Common myeloid progenitor, CD34-positive (primary cell): ENCODE results near the gene GATA5.

ENCODE experiments used
- CTCF ChIA-PET: fragments of 350-600 bp; sonication (Branson Sonifier 250); formaldehyde crosslinking; loops from one replicate; lab custom pipeline; 2021; ENCODE audit warnings: antibody characterized with exemption; lab: Charles Lee
- POLR2A ChIA-PET: fragments of 350-600 bp; sonication (Branson Sonifier 250); formaldehyde crosslinking; loops from one replicate; lab custom pipeline; 2021; ENCODE audit warnings: antibody characterized with exemption; lab: Charles Lee
- DNase-seq, 3 donors: peaks; one replicate each; pipeline versions ENCODE4 v3.0.0 to v3.0.0-alpha.2; 2013
- H3K27ac ChIP-seq, 2 experiments: 1 replicate in 1 of 2; 2 replicates in 1 of 2; pipeline ENCODE4 v1.7.0; 2013; ENCODE audit warnings: inconsistent platforms in 2 of 2, low read length in 2 of 2, mild to moderate bottlenecking in 2 of 2, low read depth in 1 of 2, moderate library complexity in 1 of 2; ENCODE audit not compliant: severe bottlenecking in 2 of 2, insufficient read depth in 1 of 2, poor library complexity in 1 of 2
- H3K27me3 ChIP-seq, 5 experiments: replicated peaks in 2 of 5; 1 replicate in 3 of 5; 2 replicates in 2 of 5; pipeline versions ENCODE4 v1.6.1 to v1.7.0; 2013; ENCODE audit warnings: low read length in 4 of 5, mild to moderate bottlenecking in 2 of 5, moderate library complexity in 2 of 5, inconsistent platforms in 1 of 5; ENCODE audit not compliant: insufficient read depth in 5 of 5, control insufficient read depth in 4 of 5
- H3K36me3 ChIP-seq, 4 experiments: 1 replicate in 2 of 4; 2 replicates in 2 of 4; pipeline versions ENCODE4 v1.6.1 to v1.7.0; 2013; ENCODE audit warnings: low read length in 3 of 4, control low read depth in 1 of 4, mild to moderate bottlenecking in 1 of 4; ENCODE audit not compliant: control insufficient read depth in 4 of 4, insufficient read depth in 4 of 4
- H3K4me1 ChIP-seq, 4 experiments: 1 replicate in 3 of 4; 2 replicates in 1 of 4; pipeline versions ENCODE4 v1.6.1 to v1.7.1; 2013; ENCODE audit warnings: low read length in 3 of 4, mild to moderate bottlenecking in 3 of 4, control low read depth in 1 of 4, inconsistent platforms in 1 of 4, moderate library complexity in 1 of 4; ENCODE audit not compliant: control insufficient read depth in 4 of 4, insufficient read depth in 4 of 4; ENCODE audit errors: control extremely low read depth in 1 of 4
- H3K4me3 ChIP-seq, 7 experiments: 1 replicate in 4 of 7; 2 replicates in 3 of 7; pipeline versions ENCODE4 v1.5.1 to v1.7.0; 2013; ENCODE audit warnings: mild to moderate bottlenecking in 7 of 7, low read length in 6 of 7, moderate library complexity in 6 of 7, inconsistent platforms in 2 of 7, low read depth in 2 of 7, control low read depth in 1 of 7; ENCODE audit not compliant: insufficient read depth in 4 of 7, control insufficient read depth in 1 of 7; ENCODE audit errors: extremely low read depth in 1 of 7
- H3K9me3 ChIP-seq, 5 experiments: 1 replicate in 4 of 5; 2 replicates in 1 of 5; pipeline versions ENCODE4 v1.6.1 to v1.7.1; 2013; ENCODE audit warnings: low read length in 4 of 5, mild to moderate bottlenecking in 2 of 5, inconsistent platforms in 1 of 5, low read depth in 1 of 5, moderate library complexity in 1 of 5; ENCODE audit not compliant: control insufficient read depth in 4 of 5, insufficient read depth in 2 of 5; ENCODE audit errors: control extremely low read depth in 1 of 5
- WGBS: methylation state at CpG from one replicate; pipeline ENCODE4 v1.1.5; 2013; ENCODE audit not compliant: insufficient coverage; 5-methylcytosine and 5-hydroxymethylcytosine counted together

The GATA5 gene

GRCh38 chr20:62445553-62446340 is 30.0 kb downstream of the GATA5 start:
- Histone ChIP-seq H3K27me3 (peaks cover 0 to 14% (median 5%) of the 10 kb centered on the region in 5 experiments), H3K4me1 (no peaks in the 10 kb centered on the region), H3K27ac (no peak overlapping the region), H3K9me3 (no peaks in the 10 kb centered on the region), H3K4me3 (no peak overlapping the region), H3K36me3 (no peaks in the 10 kb centered on the region)
- POLR2A ChIA-PET, result interaction anchor here (0.5 kb wide), 1 partner anchor 258 kb away, joined by 3 read pairs; no protein-coding TSS in a partner anchor
- 94% methylated on average over 26 of the region's 36 CpGs for WGBS
- DNase-seq, result no peak
- CTCF ChIA-PET, result interaction anchor here (1.3 kb wide), 1 partner anchor 36 kb away, joined by 3 read pairs; no protein-coding TSS in a partner anchor

GRCh38 chr20:62444286-62444685 is 31.5 kb downstream of the GATA5 start:
- 94% methylated on average over 6 of the region's 6 CpGs for WGBS
- ChIA-PET POLR2A (no interaction called here), CTCF (no interaction called here)

GRCh38 chr20:62441987-62442539 is 33.7 kb downstream of the GATA5 start:
- Histone ChIP-seq H3K27me3 (peaks cover 0 to 4% (median 0%) of the 10 kb centered on the region in 5 experiments), H3K27ac (no peak overlapping the region), H3K9me3 (no peaks in the 10 kb centered on the region), H3K36me3 (no peaks in the 10 kb centered on the region), H3K4me3 (no peak overlapping the region), H3K4me1 (no peaks in the 10 kb centered on the region)
- DNase-seq, result no peak
- WGBS, result 86% methylated on average over 13 of the region's 16 CpGs
- ChIA-PET CTCF (no interaction called here), POLR2A (interaction anchor here (0.6 kb wide), 1 partner anchor 18 kb away, joined by 5 read pairs; no protein-coding TSS in a partner anchor)

More at GRCh38 chr20:62444286-62444685, 31.5 kb downstream of the GATA5 start:
- Histone ChIP-seq H3K4me1 (no peaks in the 10 kb centered on the region), H3K9me3 (no peaks in the 10 kb centered on the region), H3K36me3 (no peaks in the 10 kb centered on the region), H3K27ac (no peak overlapping the region), H3K27me3 (peaks cover 0 to 7% (median 5%) of the 10 kb centered on the region in 5 experiments), H3K4me3 (no peak overlapping the region)
- DNase-seq, result no peak

- Histone ChIP-seq H3K4me3 (no peak overlapping the region), H3K36me3 (no peaks in the 10 kb centered on the region), H3K27me3 (peaks cover 0 to 23% (median 10%) of the 10 kb centered on the region in 5 experiments), H3K9me3 (no peaks in the 10 kb centered on the region), H3K27ac (no peak overlapping the region), H3K4me1 (no peaks in the 10 kb centered on the region)
- peak in 2 of 3 donors; percentile 15 to 21 for DNase-seq
- 72% methylated on average over 5 of the region's 5 CpGs for WGBS
- ChIA-PET CTCF (no interaction called here), POLR2A (no interaction called here)
Measured at GRCh38 chr20:62439218-62439617, 36.6 kb downstream of the GATA5 start.

- DNase-seq, result no peak
- POLR2A ChIA-PET, result no interaction called here
- CTCF ChIA-PET, result no interaction called here
- peaks cover 0 to 36% (median 15%) of the 10 kb centered on the region in 5 experiments for H3K27me3 ChIP-seq
- H3K27ac ChIP-seq, result no peak overlapping the region
- no peaks in the 10 kb centered on the region for H3K36me3 ChIP-seq
- H3K9me3 ChIP-seq, result no peaks in the 10 kb centered on the region
- H3K4me3 ChIP-seq, result no peak overlapping the region
- WGBS, result 91% methylated on average over 24 of the region's 24 CpGs
- no peaks in the 10 kb centered on the region for H3K4me1 ChIP-seq
Measured at GRCh38 chr20:62437927-62438326, 37.9 kb downstream of the GATA5 start.

GRCh38 chr20:62437496-62437895 is 38.3 kb downstream of the GATA5 start:
- POLR2A ChIA-PET, result no interaction called here

GRCh38 chr20:62436692-62437091 is 39.1 kb downstream of the GATA5 start:
- Histone ChIP-seq H3K36me3 (no peaks in the 10 kb centered on the region), H3K4me1 (no peaks in the 10 kb centered on the region), H3K9me3 (no peaks in the 10 kb centered on the region), H3K27me3 (peaks cover 0 to 43% (median 15%) of the 10 kb centered on the region in 5 experiments), H3K4me3 (no peak overlapping the region), H3K27ac (no peak overlapping the region)
- CTCF ChIA-PET, result no interaction called here
- POLR2A ChIA-PET, result no interaction called here
- DNase-seq, result no peak
- 96% methylated on average over 3 of the region's 3 CpGs for WGBS

More at GRCh38 chr20:62437496-62437895, 38.3 kb downstream of the GATA5 start:
- Histone ChIP-seq H3K36me3 (no peaks in the 10 kb centered on the region), H3K4me3 (no peak overlapping the region), H3K9me3 (no peaks in the 10 kb centered on the region), H3K4me1 (no peaks in the 10 kb centered on the region), H3K27ac (no peak overlapping the region), H3K27me3 (peaks cover 0 to 41% (median 15%) of the 10 kb centered on the region in 5 experiments)
- no peak for DNase-seq
- CTCF ChIA-PET, result no interaction called here
- 93% methylated on average over 6 of the region's 12 CpGs for WGBS
